ENCODE measurements around the gene RNF38. TPM values are rescaled to one million over a fixed set of nuclear protein-coding genes. Genes with fewer than 3 reads are reported as not detected.
"Not testable (repeated sequence)": the region's sequence is repeated elsewhere in the genome, so short reads cannot be mapped to it uniquely, and the experiment has no call there.

RNF38 gene
- total RNA-seq, 4 donors from 2014 or later = 17.3 to 27.0 (median 23.4) TPM

DNA sequence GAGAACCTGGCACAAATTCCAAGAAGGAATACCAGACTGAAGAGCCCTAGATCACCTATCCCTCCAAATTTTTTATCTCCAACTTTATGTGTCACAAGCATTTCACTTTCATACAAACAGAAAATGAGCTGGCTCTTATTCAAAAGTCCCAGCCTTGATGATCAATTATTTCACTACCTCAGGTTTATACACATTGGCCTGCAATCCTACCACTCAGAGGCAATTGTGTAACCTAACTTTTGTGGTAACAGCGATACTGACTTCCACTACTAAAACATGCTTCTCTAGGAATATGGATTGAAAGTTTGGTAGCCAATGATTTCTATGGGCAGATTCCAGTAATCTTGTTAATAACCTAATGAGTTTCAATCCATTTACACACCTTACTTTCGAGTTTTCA is 10.5 kb downstream of the RNF38 start:
- intact Hi-C loops (cut with DNase I; ENCODE audit: low total_unique reads) = no loop called here
- TF ChIP-seq CTCF (IDR thresholded peaks at IDR 0.05) (no peak), POLR2A (IDR thresholded peaks at IDR 0.05) (no peak)
- H3K4me3 ChIP-seq (ENCODE audit: low read depth, poor library complexity, severe bottlenecking) = no peak overlapping the region
- no peak for DNase-seq (ENCODE audit: low spot score in 2 of 2)
- 79 to 80% methylated on average over 2 of the region's 2 CpGs for WGBS, 2 donors

DNA sequence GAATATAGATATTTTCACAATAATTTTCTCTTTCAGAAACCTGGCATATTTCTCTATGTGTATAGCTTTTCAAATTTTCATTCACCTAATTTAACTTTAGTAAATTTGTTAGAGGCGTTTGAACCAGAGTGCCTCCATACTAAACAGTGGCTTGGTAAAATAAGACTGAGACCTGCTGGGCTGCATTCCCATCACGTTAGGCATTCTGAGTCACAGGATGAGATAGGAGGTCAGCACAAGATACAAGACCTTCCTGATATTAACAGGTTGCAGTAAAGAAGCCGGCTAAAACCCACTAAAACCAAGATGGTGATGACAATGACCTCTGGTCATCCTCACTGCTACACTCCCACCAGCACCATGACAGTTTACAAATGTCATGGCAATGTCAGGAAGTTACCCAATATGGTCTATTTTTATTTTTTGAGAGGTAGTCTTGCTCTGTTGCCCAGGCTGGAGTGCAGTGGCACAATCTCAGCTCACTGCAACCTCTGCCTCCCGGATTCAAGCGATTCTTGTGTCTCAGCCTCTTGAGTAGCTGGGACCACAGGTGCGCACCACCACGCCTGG is 13.6 kb downstream of the RNF38 start:
- intact Hi-C loops (cut with DNase I; ENCODE audit: low total_unique reads); DNase-seq (ENCODE audit: low spot score in 2 of 2); H3K4me3 ChIP-seq (ENCODE audit: low read depth, poor library complexity, severe bottlenecking): not testable (repeated sequence)
- WGBS, 2 donors = 80 to 86% methylated on average over 7 of the region's 7 CpGs

- no peak for DNase-seq (ENCODE audit: low spot score in 2 of 2)
- TF ChIP-seq POLR2A (IDR thresholded peaks at IDR 0.05) = no peak
- no peak for TF ChIP-seq CTCF (IDR thresholded peaks at IDR 0.05)
- intact Hi-C loops (cut with DNase I; ENCODE audit: low total_unique reads) = no loop called here
- no peak overlapping the region for H3K4me3 ChIP-seq (ENCODE audit: low read depth, poor library complexity, severe bottlenecking)
These were observed 17.6 kb downstream of the RNF38 start for GRCh38 chr9:36382484-36382883.

DNA sequence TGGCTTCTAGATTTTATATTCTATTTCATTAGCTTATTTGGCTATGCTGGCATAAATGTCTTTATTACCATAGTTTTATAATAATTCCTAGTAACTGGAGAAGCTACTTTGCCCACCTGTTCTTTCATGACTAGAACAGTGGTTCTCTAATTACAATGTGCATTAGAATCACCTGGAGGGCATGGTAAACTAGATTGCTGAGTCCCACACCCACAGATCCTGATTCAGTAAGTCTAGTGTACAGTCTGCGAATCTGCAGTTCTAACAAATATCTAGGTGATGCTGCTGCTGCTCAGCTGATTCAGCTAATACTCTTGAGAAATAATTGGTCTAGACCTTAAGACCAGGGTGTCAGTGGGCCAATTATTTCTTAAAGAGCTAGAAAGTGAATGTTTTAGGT is 35.5 kb downstream of the RNF38 start:
- intact Hi-C loops (cut with DNase I; ENCODE audit: low total_unique reads) = no loop called here
- no peak for TF ChIP-seq CTCF (IDR thresholded peaks at IDR 0.05)
- no peak for TF ChIP-seq POLR2A (IDR thresholded peaks at IDR 0.05)
- WGBS, 2 donors = 86 to 93% methylated on average over 1 of the region's 1 CpG
- H3K4me3 ChIP-seq (ENCODE audit: low read depth, poor library complexity, severe bottlenecking) = no peak overlapping the region
- DNase-seq (ENCODE audit: low spot score in 2 of 2) = no peak

- H3K4me3 ChIP-seq (ENCODE audit: low read depth, poor library complexity, severe bottlenecking) = no peak overlapping the region
- no peak for DNase-seq (ENCODE audit: low spot score in 2 of 2)
- TF ChIP-seq POLR2A (IDR thresholded peaks at IDR 0.05) = no peak
- intact Hi-C loops (cut with DNase I; ENCODE audit: low total_unique reads) = no loop called here
- WGBS, 2 donors = 100% methylated on average over 3 of the region's 3 CpGs; no CpG with 5 or more reads in 1 of the 2 donors
These were observed 36.6 kb downstream of the RNF38 start for GRCh38 chr9:36363448-36363847.

GRCh38 chr9:36358486-36358885 is 41.6 kb downstream of the RNF38 start:
- TF ChIP-seq POLR2A (IDR thresholded peaks at IDR 0.05) (no peak), CTCF (IDR thresholded peaks at IDR 0.05) (no peak)
- no peak for DNase-seq (ENCODE audit: low spot score in 2 of 2)
- WGBS, 2 donors = 94% methylated on average over 5 of the region's 5 CpGs
- no peak overlapping the region for H3K4me3 ChIP-seq (ENCODE audit: low read depth, poor library complexity, severe bottlenecking)
- intact Hi-C loops (cut with DNase I; ENCODE audit: low total_unique reads) = no loop called here

GRCh38 chr9:36357639-36358038 is 42.4 kb downstream of the RNF38 start:
- intact Hi-C loops (cut with DNase I; ENCODE audit: low total_unique reads) = no loop called here
- TF ChIP-seq POLR2A (IDR thresholded peaks at IDR 0.05) (no peak), CTCF (IDR thresholded peaks at IDR 0.05) (no peak)
- no peak overlapping the region for H3K4me3 ChIP-seq (ENCODE audit: low read depth, poor library complexity, severe bottlenecking)
- DNase-seq (ENCODE audit: low spot score in 2 of 2) = no peak
- WGBS, 2 donors = 86 to 98% methylated on average over 1 of the region's 1 CpG

Measured in lower leg skin (tissue), 4 donors.